Measurements from ENCODE around the gene PTPRCAP.

The PTPRCAP gene

DNA sequence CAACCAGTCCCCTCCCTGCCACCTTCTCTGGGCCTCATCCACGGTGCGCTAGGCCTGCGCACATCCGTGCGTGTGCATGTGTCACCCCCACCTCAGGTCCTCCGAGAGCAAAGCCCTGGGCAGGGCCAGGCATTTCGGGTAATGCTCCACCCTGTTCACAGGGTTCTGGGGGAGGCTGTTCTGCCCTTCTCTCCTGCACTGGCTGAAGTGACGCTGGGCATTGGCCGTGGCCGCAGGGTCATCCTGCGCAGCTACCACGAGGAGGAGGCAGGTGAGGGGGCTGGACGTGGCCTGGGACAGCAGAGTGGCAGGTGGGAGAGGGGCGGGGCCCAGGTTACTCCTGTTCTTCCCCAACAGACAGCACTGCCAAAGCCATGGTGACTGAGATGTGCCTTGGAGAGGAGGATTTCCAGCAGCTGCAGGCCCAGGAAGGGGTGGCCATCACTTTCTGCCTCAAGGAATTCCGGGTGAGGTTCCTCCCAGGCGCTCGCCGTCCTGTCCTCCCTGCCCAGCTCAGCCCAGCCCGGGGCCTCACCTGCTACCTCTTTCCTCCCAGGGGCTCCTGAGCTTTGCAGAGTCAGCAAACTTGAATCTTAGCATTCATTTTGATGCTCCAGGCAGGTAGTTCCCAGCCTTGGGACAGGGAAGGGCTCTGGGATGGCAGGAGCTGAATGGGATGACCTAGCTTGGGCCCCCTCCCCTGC lies 41.8 kb downstream of the PTPRCAP start:
- DNase-seq: no peak

DNA sequence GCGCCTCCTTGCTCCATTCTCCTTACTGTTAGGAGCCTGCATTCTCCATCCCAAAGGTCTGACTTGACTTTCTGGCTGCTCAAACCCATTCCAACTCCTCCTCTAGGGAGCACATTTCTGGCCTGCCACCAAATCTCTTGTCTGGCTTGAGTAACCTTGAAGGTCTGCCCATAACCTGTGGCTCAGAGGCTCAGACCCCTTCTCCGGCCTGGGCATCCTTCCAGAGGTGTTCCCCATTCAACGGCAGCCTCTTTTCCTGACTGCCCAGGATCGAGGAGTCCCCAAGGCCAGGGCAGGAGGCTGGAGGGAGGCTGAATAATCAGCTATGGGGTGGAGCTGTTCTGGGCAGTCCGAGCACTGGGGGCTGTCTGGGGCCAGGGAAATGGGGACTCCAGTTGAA lies 43.5 kb downstream of the PTPRCAP start:
- DNase-seq: no peak

DNA sequence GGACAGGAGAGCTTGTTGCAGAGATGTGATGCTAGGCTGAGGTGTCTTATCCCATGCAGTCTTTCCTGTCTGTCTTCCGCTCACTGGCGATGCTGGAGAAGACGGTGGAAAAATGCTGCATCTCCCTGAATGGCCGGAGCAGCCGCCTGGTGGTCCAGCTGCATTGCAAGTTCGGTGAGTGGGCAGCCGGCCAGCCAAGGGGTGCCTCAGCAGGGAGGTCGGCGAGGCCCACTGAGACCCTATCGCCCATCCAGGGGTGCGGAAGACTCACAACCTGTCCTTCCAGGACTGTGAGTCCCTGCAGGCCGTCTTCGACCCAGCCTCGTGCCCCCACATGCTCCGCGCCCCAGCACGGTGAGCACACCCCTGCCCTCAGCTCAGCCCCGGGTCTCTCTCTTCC lies 44.0 kb downstream of the PTPRCAP start:
- DNase-seq: no peak

DNA sequence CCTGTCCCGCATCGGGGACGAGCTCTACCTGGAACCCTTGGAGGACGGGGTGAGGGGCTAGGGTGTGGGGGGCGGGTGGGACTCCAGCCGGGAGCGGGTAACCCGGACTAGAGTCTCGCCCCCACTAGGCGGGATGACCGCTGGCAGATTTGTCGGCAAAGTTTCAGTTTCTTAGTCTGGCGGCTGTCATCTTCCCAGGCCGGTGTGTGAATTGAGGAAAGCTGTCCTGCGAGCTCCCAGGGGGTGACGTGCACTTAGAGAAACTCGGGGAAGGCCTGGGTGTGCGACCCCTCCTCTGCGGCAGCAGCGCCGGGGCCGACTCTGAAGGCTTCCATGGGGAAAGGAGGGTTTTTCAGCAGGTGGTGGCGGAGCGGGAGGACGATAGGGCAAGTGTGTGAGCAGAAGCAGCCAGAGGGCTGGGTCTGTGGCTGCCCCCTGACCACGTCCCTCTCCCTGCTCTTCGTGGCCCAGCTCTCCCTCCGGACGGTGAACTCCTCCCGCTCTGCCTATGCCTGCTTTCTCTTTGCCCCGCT lies 45.2 kb downstream of the PTPRCAP start:
- no peak for DNase-seq

DNA sequence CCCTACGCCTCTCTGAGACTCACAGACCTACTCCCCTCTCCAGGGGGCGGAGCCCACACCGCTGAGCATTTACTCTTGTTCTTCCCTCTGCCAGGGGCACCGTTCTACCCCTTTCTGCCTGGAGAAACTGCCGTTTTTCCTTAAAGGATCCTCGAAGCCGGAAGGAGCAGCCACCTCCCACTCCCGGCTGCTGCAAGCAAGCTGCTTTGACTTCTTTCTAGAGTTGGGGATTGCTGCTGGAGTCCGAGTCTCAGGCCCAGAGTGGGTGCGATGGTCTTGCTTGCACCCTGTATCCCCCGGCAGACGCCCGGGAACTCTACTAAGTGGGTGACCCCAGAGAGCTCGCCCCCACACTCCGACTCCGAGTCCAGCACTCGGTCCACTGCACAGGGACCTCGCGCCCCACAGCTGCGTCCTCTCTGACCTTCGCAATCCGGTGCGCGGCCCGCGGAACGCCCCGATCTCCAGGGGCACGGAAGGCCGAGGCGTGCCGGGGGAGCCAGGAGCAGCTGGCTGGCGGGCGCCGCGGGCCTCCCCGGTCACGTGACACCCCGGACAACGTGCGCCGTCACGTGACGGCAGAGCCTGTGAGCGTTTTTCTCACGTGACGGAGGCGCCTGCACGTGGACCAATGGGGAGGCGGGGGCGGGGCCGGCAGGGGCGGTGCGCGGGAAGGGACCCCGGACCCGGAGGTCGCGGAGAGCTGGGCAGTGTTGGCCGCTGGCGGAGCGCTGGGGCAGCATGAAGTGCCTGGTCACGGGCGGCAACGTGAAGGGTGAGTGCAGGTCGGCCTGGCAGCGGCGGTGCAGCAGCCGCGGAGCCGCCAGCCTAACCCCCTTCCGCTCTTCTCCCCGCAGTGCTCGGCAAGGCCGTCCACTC lies 45.9 kb downstream of the PTPRCAP start, which contains the start of gene RAD9A:
TSS of gene RAD9A (plus strand) at position 683 of the 879 bp plus-strand sequence. CDS start at position 742, 59 bp downstream.
- DNase-seq: peak; percentile 90 to 92

DNA sequence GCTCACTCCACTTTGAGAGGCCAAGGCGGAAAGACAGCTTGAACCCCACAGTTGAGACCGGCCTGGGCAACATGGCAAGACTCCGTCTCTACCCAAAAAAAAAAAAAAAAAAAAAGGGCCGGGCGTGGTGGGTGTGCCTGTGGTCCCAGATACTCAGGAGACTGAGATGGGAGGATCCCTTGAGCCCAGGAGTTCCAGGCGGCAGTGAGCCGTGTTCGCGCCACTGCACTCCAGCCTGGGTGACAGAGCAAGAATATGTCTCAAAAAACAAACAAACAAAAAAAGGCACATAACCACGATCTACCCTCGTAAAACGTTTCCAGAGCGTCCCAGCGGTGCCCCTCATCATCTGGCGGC lies 46.6 kb downstream of the PTPRCAP start:
- no peak for DNase-seq

DNA sequence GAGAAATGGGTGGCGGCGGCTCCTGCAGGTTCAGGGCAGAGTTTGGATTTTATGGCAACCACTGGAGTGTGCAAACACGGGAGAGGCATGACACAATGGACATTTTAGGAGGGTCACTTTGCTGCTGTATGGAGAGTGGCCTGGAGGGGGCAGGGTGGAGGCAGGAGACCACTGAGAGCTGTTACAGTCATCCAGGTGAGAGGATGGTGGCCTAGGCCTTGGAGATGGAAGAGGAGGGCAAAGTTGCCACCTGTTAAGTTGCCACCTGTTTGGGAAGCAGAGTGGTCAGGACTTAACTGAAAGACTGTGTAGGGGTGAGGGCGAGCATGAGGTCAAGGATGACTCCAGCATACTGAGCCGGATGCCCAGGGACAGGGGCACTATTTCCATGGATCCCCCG lies 48.0 kb downstream of the PTPRCAP start:
- DNase-seq: peak; percentile 63 to 68

DNA sequence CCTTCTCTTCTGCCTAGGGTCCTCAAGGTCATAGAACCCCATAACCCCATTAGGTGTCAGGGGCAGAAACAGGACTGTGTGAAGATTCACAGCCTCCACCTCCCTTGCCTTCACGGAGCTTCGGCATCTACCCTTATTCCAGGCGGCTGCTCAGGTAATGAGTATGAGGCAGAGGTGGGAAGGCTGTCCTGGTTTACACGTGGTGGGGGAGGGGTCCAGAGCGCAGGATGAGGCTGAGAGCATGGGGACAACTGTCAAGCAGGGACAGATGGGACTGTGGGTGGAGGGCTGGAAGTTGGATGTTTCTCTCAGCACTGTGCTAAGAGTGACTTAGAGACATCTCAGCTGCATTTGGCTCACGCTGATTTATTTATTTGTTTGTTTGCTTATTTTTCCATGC lies 50.0 kb downstream of the PTPRCAP start:
- DNase-seq: no peak

DNA sequence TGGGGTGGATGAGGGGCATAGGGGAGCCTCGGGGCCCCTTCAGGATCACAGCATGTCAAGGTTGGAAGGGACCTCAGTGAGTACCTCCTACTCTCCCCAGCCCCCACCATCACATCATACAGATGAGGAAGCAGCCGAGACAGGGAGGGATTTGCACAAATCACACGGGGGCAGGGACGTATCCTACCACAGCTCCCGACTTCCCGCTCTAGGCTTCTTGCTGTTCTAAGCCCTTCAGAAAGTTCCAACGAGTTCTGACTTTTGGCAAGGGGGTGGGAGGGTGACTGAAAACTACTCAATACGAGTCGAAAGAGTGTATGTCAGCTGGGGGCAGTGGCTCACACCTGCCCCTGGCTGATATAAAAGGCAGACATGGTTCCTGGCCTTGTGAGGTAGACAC lies 50.4 kb downstream of the PTPRCAP start:
- no peak for DNase-seq

Measured in CD4-positive, alpha-beta T cell treated with Interleukin-4 for 1 hour (primary cell).